OCI-LY7 (cell line): ENCODE measurements around the gene MPV17.

ENCODE experiments used
- EZH2phosphoT487 ChIP-seq: fragments of 200-600 bp; sonication (generic); IDR thresholded peaks from 2 replicates; pipeline ENCODE4 v1.6.1; 2018; ENCODE audit warnings: low read depth, borderline replicate concordance, mild to moderate bottlenecking, mixed run types, antibody characterized with exemption, low read length, moderate library complexity, mixed read lengths
- TF ChIP-seq, protein P1 (sequence below): fragments of 200-600 bp; sonication (generic); conservative IDR thresholded peaks from 2 replicates; pipeline ENCODE4 v1.5.1; 2014; ENCODE audit warnings: mild to moderate bottlenecking, antibody characterized with exemption, low read length, moderate library complexity, mixed read lengths

DNA sequence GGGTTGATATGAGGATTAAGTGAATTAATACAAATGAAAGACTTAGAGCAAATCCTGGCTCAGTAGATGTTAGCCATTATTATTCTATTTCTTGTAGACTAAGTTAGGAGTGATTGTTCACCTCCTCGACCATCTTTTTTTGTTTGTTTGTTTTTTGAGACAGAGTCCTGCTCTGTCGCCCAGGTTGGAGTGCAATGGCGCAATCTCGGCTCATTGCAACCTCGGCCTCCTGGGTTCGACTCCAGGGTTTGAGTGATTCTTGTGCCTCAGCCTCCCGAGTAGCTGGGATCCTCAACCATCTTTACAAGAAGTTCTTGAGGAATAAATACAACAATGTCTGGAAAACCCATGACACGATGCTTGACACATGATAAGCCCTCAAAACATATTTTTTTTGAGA is 28.0 kb downstream of the MPV17 start:
- TF ChIP-seq, protein P1, sequence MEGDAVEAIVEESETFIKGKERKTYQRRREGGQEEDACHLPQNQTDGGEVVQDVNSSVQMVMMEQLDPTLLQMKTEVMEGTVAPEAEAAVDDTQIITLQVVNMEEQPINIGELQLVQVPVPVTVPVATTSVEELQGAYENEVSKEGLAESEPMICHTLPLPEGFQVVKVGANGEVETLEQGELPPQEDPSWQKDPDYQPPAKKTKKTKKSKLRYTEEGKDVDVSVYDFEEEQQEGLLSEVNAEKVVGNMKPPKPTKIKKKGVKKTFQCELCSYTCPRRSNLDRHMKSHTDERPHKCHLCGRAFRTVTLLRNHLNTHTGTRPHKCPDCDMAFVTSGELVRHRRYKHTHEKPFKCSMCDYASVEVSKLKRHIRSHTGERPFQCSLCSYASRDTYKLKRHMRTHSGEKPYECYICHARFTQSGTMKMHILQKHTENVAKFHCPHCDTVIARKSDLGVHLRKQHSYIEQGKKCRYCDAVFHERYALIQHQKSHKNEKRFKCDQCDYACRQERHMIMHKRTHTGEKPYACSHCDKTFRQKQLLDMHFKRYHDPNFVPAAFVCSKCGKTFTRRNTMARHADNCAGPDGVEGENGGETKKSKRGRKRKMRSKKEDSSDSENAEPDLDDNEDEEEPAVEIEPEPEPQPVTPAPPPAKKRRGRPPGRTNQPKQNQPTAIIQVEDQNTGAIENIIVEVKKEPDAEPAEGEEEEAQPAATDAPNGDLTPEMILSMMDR = no peak
- TF ChIP-seq EZH2phosphoT487 = no peak
